ENCODE data around the gene CDC27.
"Not testable (repeated sequence)": the region's sequence is repeated elsewhere in the genome, so short reads cannot be mapped to it uniquely, and the experiment has no call there.

CDC27 gene

DNA sequence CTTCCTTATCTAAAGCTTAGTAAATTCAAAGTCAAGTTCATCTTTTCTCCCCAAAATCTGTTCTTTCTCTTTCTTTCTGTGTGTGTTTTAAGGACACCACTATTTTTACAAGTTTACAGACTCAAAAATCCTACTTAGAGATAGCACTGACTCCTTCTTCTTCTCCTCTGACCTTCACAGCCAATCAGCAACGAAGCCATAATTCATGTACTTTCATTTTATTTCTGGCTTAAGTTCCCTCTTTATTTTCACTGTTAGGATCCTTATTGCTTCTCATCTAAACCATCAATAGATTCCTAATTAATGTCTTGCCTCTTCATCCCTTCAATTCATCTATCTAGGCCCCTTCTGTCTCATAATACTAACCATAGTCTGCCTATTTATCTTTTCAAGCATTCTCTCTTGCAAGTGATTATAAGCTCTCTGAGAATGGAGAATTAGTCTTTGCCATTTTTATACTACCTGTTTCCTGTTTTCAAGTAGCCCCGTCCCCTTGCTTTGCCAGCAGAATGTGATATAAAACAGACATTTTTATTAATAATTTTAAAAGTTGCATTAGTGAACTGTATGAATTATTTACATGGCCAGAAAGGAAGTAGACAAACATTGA is 27.0 kb downstream of the CDC27 start:
- FAIRE-seq (no peak), DNase-seq (ENCODE audit: insufficient read length, low spot score) (no peak)

DNA sequence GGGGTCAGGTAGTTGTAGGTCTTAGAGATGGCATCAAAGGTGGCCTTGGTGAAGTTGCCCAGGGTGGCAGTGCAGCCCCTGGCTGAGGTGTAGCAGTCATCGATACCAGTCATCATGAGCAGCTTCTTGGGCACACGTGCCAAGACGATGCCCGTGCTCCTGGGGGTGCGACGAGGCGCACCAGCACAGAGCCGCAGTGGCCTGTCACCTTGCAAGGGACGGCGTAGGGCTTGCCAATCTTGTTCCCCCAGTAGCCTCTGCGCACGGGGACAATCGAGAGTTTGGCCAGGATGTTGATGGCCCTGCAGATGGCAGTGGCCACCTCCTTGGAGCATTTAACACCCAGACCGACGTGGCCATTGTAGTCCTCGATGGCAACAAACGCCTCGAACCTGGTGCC is 29.8 kb downstream of the CDC27 start:
- DNase-seq (ENCODE audit: insufficient read length, low spot score) (no peak), FAIRE-seq (no peak)

DNA sequence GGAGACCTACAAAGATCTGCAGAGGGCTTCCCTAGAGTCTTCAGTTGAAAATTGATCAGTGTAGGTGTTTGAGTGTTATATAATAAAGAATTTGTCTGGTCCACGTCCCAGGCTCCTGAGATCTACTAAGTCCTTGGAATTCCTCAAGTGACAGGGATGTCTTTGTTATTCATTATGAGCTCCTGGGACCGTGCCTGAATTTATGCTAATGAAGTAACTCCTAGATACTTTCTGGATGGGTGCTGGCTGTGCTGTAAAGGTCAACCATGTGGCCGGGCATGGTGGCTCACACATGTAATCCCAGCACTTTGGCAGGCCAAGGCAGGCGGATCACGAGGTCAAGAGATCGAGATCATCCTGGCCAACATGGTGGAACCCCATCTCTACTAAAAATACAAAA is 43.7 kb downstream of the CDC27 start:
- DNase-seq (ENCODE audit: insufficient read length, low spot score) (no peak), FAIRE-seq (no peak)

DNA sequence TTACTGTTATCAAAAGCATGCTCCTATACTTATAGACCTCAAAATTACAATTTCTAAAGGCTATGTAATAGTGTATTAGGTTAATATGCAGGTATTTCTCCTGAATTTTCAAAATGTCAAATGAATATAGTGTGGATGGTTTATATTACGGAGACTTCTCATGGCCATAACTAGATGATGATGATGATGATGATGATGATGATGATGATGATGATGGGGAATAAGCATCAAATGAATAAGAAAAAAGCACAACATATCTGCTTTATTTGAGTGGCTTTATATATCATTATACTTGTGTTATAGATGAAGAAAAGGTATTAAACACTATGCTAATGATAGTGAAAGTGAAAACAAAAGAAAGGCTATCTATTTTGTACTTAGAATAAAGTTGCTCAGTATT is 53.9 kb downstream of the CDC27 start:
- no peak for DNase-seq (ENCODE audit: insufficient read length, low spot score)
- FAIRE-seq: no peak

DNA sequence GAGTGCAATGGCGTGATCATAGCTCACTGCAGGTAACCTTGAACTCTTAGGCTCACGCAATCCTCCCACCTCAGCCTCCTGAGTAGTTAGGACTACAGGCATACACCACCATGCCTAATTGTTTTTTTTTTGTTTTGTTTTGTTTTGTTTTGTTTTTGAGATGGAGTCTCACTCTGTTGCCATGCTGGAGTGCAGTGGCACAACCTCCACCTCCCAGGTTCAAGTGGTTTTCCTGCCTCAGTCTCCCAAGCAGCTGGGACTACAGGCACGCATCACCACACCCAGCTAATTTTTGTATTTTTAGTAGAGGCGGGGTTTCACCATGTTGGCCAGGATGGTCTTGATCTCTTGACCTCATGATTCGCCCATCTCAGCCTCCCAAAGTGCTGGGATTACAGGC is 54.7 kb downstream of the CDC27 start:
- not testable (repeated sequence) for DNase-seq (ENCODE audit: insufficient read length, low spot score); FAIRE-seq

DNA sequence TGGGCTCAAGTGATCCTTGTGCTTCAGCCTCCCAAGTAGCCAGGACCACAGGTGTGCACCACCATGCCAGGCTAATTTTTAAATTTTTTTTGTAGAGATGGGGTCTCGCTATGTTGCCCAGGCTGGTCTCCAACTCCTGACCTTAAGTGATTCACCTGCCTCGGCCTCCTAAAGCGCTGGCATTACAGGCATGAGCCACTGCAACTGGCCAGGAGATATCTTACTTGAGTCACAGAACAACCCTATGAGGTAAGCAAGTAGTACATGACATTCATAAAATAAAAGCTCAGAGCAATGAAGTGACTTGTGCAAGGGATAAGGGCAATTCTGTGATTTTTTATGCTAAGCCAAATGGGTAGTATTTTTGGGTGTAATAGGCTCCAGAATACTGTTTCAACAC is 57.3 kb downstream of the CDC27 start:
- no peak for DNase-seq (ENCODE audit: insufficient read length, low spot score)
- FAIRE-seq: no peak

DNA sequence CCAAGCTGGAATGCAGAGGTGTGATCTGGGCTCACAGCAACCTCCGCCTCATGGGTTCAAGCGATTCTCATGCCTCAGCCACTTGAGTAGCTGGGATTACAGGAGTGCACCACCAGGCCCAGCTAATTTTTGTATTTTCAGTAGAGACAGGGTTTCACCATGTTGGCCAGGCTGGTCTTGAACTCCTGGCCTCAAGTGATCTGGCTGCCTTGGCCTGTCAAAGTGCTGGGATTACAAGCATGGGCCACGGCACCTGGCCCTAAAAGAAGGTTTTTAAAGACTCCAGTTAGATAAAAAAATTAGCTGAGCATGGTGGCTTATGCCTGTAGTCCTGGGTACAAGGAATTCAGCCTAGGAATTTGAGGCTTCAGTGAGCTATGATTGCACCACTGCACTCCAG is 62.3 kb downstream of the CDC27 start:
- not testable (repeated sequence) for DNase-seq (ENCODE audit: insufficient read length, low spot score); FAIRE-seq

DNA sequence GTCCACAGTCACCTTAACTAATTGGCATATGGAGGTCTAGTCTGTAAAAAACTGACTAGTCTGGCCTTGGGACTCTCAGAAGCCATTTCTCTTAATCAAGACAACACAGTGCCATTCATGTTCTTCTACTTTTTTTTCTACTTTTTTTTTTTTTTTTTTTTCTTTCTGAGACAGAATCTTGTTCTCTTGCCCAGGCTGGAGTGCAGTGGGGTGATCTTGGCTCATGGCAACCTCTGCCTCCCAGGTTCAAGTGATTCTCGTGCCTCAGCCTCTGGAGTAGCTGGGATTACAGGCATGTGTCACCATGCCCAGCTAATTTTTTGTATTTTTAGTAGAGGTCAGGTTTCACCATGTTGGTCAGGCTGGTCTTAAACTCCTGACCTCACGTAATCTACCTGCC is 65.8 kb downstream of the CDC27 start:
- not testable (repeated sequence) for DNase-seq (ENCODE audit: insufficient read length, low spot score); FAIRE-seq

DNA sequence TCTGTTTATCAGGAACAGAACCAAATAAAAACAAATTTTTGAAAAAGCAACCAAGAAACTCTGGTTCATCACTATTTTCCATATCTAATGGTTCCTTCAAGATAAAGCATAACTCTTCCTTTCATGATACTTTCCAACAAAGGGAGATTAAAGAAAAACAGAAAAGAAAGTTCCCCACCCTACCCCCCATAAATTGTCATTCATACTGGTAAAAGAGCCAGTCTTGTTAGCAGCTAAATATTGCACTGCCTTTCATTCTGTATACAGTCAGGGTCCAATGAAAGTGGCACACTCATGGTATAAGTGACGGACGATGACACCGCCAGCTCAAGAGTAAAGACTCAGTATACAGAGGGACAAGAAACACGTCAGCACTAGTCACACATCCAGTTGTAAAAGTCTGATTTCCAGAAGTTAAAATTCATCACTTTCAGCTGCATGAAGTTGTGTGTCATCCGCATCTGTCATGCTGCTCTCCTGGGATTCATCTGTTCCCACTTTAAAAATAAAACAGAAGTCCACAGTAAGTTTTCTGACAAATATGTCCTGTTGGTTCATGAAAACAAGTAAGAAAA is 68.5 kb downstream of the CDC27 start:
- DNase-seq (ENCODE audit: insufficient read length, low spot score) (no peak), FAIRE-seq (no peak)

DNA sequence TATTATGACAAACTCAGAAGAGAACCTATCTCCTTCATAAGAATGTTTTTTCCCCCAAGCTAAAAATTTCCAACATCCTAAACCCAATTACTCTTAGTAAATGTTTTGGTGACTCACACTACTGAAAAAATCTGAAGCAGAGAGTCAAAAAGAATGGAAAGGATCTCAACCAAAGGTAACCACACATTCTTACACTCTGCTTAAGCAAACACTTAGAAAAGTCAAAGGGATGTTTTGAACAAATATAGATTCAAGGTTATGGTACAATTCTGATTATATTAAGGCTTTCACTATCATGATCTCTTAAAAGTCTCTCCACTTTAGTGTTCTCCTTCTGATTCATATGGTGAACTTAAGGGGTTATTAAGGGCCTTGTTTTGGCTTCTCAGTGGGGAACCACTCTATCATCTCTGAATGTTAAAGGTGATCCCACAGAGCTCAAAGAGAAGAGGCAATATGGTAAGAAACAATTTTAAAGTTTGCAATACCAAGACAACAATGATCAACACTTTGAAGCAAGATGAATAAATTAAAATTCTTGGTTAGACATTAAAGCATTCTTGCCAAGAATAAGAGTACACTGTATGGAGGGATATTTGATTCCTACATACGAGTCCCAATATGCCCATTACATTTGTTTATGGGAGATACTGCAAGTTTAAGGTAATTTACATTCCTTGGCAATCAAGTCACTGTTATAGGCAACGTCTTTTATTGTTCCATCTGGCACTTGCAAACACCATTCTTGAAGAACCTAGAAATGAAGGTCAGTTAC is 69.2 kb downstream of the CDC27 start:
- FAIRE-seq (no peak), DNase-seq (ENCODE audit: insufficient read length, low spot score) (no peak)

DNA sequence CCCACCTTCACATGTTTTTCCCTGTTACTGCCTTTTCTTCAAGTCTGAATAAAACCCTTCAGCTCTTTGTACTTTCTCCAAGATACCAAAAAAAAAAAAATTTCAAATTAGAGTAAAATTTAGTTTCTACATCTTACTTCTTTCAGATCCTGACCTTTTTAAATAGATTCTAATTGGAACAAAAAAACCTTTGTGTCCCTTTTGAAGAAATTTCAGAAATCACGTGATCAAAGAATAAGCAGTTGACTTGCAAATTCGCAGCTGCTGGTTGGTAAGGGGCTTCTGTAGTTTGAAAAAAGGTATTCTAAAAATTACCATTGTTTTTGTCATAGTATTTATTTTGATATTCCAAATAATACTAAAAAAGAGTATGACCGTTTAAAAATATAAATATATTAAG is 71.7 kb downstream of the CDC27 start:
- no peak for FAIRE-seq

DNA sequence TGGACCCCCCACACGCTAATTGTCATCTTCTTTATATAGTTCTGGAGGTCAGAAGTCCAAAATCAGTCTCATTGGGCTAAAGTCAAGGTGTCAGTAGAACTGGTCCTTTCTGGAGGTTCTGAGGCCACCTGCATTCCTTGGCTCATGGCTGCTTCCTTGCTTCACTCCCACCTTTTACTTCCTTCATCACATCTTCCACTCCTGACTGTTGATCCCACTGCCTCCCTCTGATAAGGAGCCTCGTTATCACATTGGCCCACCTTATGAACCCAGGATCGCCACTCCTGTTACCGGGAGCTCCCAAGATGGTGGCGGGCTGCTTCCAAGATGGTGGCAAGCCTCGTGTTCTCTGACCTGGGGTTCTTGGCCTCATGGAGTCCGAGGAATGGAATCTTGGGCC is 83.0 kb downstream of the CDC27 start:
- DNase-seq (ENCODE audit: insufficient read length, low spot score) (no peak), FAIRE-seq (no peak)

More for the DNA sequence above, 71.7 kb downstream of the CDC27 start:
- no peak for DNase-seq (ENCODE audit: insufficient read length, low spot score)

DNA sequence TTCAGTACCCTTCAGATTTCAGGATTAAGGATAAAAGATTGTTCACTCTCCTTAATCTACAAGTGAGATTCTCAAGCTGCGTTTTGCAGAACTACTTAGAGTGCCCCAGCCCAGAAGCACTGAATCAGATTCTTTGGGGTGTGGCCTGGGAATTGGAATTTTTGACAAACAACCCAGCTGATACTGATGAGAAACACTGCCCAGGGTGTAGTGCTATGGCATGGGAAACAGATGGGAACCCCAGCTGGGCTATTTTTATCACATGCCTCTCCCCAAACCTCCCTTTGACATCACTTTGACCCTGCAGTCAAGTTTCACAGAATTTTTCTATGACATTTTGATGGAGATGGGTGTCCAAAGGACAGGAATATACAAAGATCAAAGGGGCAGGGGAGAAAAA is 83.8 kb downstream of the CDC27 start:
- DNase-seq (ENCODE audit: insufficient read length, low spot score); FAIRE-seq: not testable (repeated sequence)

DNA sequence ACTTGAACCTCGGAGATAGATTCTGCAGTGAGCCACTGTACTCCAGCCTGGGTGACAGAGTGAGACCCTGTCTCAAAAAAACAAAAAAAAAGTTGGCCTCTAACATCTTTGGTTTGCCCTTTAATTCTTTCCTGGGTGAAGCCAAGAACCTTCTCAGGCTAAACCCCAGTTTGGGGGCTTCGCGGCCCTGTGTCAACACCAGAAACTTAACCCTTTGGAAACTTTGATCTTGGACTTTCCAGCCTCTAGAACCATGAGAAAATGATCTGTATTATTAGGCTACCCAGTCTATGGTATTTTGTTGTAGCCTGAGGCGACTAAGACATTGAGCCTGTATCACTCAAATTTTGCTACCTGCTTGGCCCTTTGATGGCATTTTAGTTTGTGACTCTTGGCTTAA is 86.2 kb downstream of the CDC27 start:
- DNase-seq (ENCODE audit: insufficient read length, low spot score) (no peak), FAIRE-seq (no peak)

DNA sequence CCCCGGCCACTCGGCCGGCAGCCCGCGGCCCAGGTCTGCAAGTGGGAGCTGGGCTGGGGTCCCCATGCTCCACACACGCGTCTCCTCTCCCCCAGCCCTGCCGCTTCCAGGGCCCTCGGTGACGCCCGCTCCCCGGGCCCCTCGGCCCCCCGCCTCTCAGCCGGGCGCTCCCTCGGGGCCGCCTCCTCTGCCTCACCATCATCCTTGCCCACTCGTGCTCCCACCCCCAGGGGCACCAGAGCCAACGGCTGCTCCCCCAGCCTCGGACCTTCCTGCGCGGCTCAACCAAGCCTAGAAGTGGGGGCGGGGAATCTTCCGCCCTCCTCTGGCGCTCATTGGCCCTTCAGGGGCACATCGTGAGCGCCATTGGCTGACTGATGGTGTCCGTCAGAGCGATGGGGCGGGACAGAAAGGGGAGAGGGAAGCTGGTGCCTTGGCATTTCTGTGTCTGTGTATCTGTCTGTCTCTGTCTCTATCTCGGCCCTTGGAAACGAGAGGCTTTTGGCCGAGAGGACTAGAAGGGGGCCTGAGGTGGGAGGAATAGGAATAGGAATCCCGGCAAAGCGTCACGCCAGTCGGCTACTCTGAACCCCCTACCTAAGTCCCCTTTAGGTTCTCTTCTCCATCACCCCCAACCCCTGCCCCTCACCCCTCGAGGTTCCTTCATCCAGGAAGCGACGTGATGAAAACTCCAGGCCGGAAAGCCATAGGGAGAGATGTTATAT is 88.9 kb downstream of the CDC27 start:
- DNase-seq (ENCODE audit: insufficient read length, low spot score) (peak; percentile 59), FAIRE-seq (peak; percentile 93)

DNA sequence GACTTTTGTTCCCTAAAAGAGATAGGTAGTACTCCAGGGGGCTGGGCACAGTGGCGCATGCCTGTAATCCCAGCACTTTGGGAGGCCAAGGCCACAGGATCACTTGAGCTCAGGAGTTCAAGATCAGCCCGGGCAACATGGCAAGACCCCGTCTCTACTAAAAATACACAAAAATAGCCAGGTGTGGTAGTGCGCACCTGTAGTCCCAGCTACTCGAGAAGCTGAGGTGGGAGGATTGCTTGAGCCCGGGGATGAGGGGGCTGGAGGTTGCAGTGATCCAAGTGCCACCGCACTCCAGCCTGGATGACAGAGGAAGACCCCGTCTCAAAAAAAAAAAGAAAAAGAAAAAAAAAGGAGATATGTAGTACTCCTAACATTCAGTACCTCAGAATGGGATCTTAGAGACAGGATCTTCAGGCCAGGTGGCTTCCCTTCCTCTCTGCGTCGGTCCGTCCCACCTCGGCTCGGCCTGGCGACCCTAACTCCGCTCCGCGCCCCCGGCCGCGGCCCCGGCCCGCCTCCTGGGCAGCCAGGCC is 89.6 kb downstream of the CDC27 start:
- FAIRE-seq: no peak
- no peak for DNase-seq (ENCODE audit: insufficient read length, low spot score)

DNA sequence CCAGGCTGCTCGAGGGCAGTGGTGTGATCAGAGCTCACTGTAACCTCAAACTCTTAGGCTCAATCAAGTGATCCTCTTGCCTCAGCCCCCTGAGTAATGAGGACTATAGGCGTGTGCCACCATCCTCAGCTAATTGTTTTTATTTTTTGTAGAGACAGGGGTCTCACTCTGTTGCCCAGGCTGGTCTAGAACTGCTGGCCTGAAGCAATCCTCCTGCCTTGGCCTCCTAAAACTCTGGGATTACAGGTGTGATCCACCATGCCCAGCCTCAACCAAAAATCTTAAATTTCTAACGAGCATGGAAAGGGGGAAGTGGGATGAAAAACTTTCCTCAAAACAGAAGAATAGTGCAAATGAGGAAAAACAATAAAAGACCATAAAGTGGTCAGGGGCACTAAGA is 92.8 kb downstream of the CDC27 start:
- no peak for FAIRE-seq
- no peak for DNase-seq (ENCODE audit: insufficient read length, low spot score)

DNA sequence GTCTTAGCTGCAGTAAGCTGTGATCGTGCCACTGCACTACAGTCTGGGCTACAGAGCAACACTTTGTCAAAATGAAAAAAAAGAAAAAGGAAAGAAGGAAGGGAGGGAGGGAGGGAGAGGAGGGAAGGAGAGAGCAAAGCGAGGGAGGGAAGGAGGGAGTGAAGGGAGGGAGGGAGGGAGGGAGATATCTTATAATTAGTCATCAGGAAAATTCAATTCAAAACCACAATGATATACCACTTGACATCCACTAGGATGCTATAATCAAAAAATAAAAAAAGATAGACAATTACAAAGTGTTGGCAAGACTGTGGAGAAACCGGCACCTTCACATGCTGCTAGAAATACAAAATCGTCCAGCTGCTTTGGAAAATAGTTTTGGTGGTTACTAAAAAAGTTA is 93.8 kb downstream of the CDC27 start:
- FAIRE-seq: no peak

DNA sequence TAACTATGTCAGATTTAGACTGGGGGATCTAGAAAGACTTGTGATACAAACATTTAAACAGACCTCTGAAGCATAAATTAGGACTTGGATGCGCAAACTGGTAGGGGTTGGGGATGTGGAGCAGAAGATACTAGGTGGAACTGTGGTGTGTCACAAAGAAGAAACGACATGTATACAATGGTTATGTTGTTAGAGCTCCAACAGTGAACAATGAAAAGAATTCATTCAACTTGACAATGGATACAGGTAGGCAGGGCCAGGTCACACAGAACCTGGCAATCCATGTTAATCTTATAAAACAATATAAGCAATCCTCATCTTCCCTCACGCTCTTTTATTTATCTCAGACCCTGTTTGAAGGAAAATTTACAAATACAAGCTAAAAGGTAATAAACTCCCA is 102.0 kb downstream of the CDC27 start:
- FAIRE-seq (no peak), DNase-seq (ENCODE audit: insufficient read length, low spot score) (no peak)

More for the DNA sequence above, 93.8 kb downstream of the CDC27 start:
- DNase-seq (ENCODE audit: insufficient read length, low spot score): no peak

DNA sequence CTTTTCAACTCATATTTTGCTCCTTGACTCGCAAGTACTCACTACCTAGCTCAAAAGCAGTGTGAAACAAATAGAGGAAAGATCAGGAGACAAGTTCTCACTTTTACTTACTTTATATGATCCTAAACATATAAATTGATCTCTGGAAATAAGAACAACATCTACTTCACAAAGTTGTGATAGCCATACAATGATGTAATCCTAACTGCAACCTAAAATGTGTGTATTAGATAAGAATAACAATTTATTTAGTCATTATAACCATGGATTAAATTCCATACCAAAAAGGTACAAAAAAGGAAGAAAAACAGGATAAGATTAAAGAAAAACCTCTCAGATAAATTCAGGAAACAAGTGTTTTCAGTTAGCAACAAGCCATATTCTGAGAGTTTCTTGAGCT is 103.4 kb downstream of the CDC27 start:
- DNase-seq (ENCODE audit: insufficient read length, low spot score) (no peak), FAIRE-seq (no peak)

DNA sequence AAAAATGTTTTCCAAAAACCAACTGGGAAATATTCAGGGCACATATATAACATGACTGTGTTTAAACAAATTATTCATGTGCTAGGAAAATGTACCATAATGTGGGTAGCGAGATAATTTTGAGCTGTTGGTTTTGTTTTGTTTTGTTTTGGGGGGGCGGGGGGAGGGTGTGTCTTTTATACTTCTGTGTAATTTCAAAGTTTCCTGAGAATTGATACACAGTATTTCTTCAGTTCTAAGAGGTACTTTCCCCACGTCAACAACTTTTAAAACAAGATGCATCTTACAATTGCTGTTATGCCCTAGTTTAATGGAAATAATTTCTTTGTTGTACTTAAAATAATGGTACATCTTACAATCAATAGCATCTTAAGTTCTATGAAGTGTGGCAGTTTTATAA is 110.3 kb downstream of the CDC27 start:
- FAIRE-seq (no peak), DNase-seq (ENCODE audit: insufficient read length, low spot score) (no peak)

Data from GM19239 (cell line).